K562 (cell line): Measurements from ENCODE around the gene LONP1. TPM values are rescaled to one million over a fixed set of nuclear protein-coding genes. Genes with fewer than 3 reads are reported as not detected.

Source experiments
- ETV6 ChIP-seq, 3 experiments: fragments of 150-350 bp in 1 of 3; sonication (generic) in 1 of 3; formaldehyde crosslinking in 1 of 3; IDR thresholded peaks; 2 replicates each; pipeline versions ENCODE4 v1.6.1 to v1.8.0; 2014 to 2022; ENCODE audit warnings: borderline replicate concordance in 2 of 3, low read depth in 2 of 3, antibody characterized with exemption in 1 of 3, low read length in 1 of 3, mild to moderate bottlenecking in 1 of 3, missing genetic modification reagents in 1 of 3
- HEY1 ChIP-seq: fragments of 250-450 bp; sonication (Bioruptor Pico); IDR thresholded peaks from 2 replicates; pipeline ENCODE4 v1.5.0; 2020; ENCODE audit warnings: mild to moderate bottlenecking, moderate library complexity, borderline replicate concordance
- JUNB ChIP-seq: fragments of 450-650 bp; formaldehyde crosslinking; conservative IDR thresholded peaks from 2 replicates; pipeline ENCODE4 v1.4.0; 2020; ENCODE audit warnings: mild to moderate bottlenecking
- KAT2B ChIP-seq: IDR thresholded peaks from one replicate; pipeline ENCODE4 v1.6.1; 2012; ENCODE audit warnings: low read depth, mild to moderate bottlenecking, control low read depth, inconsistent platforms, low read length, moderate library complexity
- PPARD ChIP-seq: fragments of 250-450 bp; sonication (Bioruptor Pico); IDR thresholded peaks from 2 replicates; pipeline ENCODE4 v1.8.0; 2022; ENCODE audit warnings: inconsistent platforms, mild to moderate bottlenecking, moderate library complexity
- RAD51 ChIP-seq: fragments of 450-650 bp; IDR thresholded peaks from 2 replicates; pipeline ENCODE4 v1.7.1; 2016; ENCODE audit warnings: low read depth, mild to moderate bottlenecking, borderline replicate concordance
- ZNF121 ChIP-seq: sonication (generic); formaldehyde crosslinking; conservative IDR thresholded peaks from 2 replicates; pipeline ENCODE4 v1.8.0; 2022; ENCODE audit warnings: missing genetic modification reagents
- polyA plus RNA-seq, 8 experiments: library from polyadenylated mRNA; depleted of rRNA in 4 of 8; stranded (reverse) in 5 of 8; unstranded in 3 of 8; fragments of >200 nt; fragmentation: Nextera tagmentation in 2 of 8; fragmentation: Illumina TruSeq in 1 of 8; extraction: Ambion mirVana in 2 of 8; extraction: Trizol in 1 of 8; gene quantifications; 2 replicates each; pipeline versions ENCODE4 v1.2.1 to v1.2.3, GENCODE V29; 2011 to 2014; ENCODE audit warnings: inconsistent platforms in 1 of 8, missing spikeins in 1 of 8
- total RNA-seq, 7 experiments: library from RNA; depleted of rRNA in 6 of 7; stranded (reverse); fragments of >200 nt in 6 of 7; fragmentation: Illumina TruSeq in 2 of 7; extraction: Trizol in 2 of 7; gene quantifications; 2 replicates each; pipeline versions ENCODE4 v1.2.1 to v1.2.3, GENCODE V29; 2011 to 2021; ENCODE audit warnings: low replicate concordance in 1 of 7
- TF ChIP-seq, protein P1 (sequence below): conservative IDR thresholded peaks from 2 replicates; pipeline ENCODE4 v1.6.1; 2011; ENCODE audit warnings: low read depth, mild to moderate bottlenecking, low read length; ENCODE audit not compliant: control insufficient read depth
- TF ChIP-seq, protein P2 (sequence below), 3 experiments: fragments of 200-800 bp in 1 of 3; sonication (Bioruptor generic) in 1 of 3; sonication (generic) in 1 of 3; formaldehyde crosslinking in 1 of 3; IDR thresholded peaks; 2 replicates each; pipeline versions ENCODE4 v1.6.1 to v1.8.0; 2016 to 2022; ENCODE audit warnings: mild to moderate bottlenecking in 2 of 3, missing compliant biosample characterization in 2 of 3, missing genetic modification characterization in 2 of 3, missing genetic modification reagents in 1 of 3
- TF ChIP-seq, protein P3 (sequence below), 2 experiments: fragments of 450-650 bp in 1 of 2; sonication (generic) in 1 of 2; formaldehyde crosslinking; conservative IDR thresholded peaks; 2 replicates each; pipeline versions ENCODE4 v1.4.0 to v1.8.1; 2020 to 2022; ENCODE audit warnings: mild to moderate bottlenecking in 1 of 2, missing genetic modification reagents in 1 of 2
- TF ChIP-seq, protein P4 (sequence below): fragments of 200-400 bp; formaldehyde crosslinking; IDR thresholded peaks from 2 replicates; pipeline ENCODE4 v1.6.1; 2017; ENCODE audit warnings: mild to moderate bottlenecking, low read depth, low read length, moderate library complexity
- TF ChIP-seq, protein P5 (sequence below): fragments of 450-650 bp; IDR thresholded peaks from 2 replicates; pipeline ENCODE4 v1.6.1; 2017; ENCODE audit warnings: antibody characterized with exemption, mild to moderate bottlenecking

The LONP1 gene
- total and polyA plus RNA-seq, 9 of the 15 experiments (the other 6 are each of a cell fraction or from before 2014, with no cell fraction given) = 1.1 to 238 (median 84.5) TPM

DNA sequence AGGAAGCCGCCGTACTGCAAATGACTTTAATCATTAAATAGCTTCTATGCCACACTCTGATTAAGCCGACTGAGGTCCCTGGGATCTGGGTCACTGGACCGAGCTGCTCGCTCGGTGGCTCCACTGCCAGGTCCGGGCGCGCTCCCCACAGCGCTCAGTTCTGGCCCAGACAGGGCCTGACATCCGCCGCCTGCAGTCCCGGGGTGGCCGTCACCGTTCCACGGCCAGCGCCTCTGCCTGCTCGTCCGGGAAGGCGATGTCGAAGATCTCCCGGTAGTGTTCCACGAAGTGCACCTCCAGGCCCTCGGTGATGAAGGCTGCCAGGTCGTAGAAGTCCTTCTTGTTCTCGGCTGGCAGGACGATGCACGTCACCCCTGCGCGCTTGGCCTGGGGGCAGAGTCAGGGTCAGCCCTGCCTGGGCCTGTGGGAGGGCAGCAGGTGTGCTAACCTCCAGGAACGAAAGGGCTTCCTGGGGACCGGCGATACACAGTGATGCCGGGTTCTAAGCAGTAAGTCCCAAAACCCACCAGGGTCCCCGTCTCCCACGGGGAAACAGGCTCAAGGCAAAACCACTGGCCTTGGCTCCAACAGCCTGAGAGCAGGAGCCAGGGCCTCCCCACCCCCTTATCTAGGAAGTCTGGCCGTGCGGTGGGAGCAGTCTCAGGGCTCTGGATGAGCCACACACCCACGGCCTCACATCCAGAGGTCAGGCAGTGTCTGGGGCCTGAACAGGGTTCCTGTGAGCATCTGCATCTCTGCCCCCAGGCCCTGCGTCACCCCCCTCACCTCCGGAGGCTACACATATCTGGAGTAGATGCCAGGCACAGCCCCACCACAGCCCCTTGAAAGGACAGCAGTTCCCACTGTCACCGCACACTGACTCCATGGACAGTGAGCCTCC, 27.9 kb downstream of the LONP1 start (continued):
- no peak for TF ChIP-seq RAD51
- TF ChIP-seq ZNF121 (CRISPR knock-in tag) = peak; percentile 79; the same call in 1 of the 2 replicates
- TF ChIP-seq, protein P1, sequence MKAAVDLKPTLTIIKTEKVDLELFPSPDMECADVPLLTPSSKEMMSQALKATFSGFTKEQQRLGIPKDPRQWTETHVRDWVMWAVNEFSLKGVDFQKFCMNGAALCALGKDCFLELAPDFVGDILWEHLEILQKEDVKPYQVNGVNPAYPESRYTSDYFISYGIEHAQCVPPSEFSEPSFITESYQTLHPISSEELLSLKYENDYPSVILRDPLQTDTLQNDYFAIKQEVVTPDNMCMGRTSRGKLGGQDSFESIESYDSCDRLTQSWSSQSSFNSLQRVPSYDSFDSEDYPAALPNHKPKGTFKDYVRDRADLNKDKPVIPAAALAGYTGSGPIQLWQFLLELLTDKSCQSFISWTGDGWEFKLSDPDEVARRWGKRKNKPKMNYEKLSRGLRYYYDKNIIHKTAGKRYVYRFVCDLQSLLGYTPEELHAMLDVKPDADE = no peak; the same call in 1 of the 2 replicates
- no peak for TF ChIP-seq HEY1 (CRISPR knock-in tag)
- TF ChIP-seq, protein P2, sequence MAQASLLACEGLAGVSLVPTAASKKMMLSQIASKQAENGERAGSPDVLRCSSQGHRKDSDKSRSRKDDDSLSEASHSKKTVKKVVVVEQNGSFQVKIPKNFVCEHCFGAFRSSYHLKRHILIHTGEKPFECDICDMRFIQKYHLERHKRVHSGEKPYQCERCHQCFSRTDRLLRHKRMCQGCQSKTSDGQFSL (CRISPR knock-in tag; IDR thresholded peaks at IDR 0.05) = no peak
- TF ChIP-seq, protein P2 (tag; IDR thresholded peaks at IDR 0.05) = no peak
- no peak for TF ChIP-seq KAT2B
- TF ChIP-seq PPARD (CRISPR knock-in tag) = no peak
- TF ChIP-seq, protein P3, sequence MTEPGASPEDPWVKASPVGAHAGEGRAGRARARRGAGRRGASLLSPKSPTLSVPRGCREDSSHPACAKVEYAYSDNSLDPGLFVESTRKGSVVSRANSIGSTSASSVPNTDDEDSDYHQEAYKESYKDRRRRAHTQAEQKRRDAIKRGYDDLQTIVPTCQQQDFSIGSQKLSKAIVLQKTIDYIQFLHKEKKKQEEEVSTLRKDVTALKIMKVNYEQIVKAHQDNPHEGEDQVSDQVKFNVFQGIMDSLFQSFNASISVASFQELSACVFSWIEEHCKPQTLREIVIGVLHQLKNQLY (CRISPR knock-in tag; conservative IDR thresholded peaks at IDR 0.05) = no peak
- TF ChIP-seq, protein P4, sequence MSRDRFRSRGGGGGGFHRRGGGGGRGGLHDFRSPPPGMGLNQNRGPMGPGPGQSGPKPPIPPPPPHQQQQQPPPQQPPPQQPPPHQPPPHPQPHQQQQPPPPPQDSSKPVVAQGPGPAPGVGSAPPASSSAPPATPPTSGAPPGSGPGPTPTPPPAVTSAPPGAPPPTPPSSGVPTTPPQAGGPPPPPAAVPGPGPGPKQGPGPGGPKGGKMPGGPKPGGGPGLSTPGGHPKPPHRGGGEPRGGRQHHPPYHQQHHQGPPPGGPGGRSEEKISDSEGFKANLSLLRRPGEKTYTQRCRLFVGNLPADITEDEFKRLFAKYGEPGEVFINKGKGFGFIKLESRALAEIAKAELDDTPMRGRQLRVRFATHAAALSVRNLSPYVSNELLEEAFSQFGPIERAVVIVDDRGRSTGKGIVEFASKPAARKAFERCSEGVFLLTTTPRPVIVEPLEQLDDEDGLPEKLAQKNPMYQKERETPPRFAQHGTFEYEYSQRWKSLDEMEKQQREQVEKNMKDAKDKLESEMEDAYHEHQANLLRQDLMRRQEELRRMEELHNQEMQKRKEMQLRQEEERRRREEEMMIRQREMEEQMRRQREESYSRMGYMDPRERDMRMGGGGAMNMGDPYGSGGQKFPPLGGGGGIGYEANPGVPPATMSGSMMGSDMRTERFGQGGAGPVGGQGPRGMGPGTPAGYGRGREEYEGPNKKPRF = no peak
- TF ChIP-seq JUNB = no peak
- no peak for TF ChIP-seq ETV6 (IDR thresholded peaks at IDR 0.05; ENCODE audit: borderline replicate concordance in 1 of 2, low read depth in 2 of 2, low read length in 1 of 2)
- TF ChIP-seq ETV6 (CRISPR knock-in tag; IDR thresholded peaks at IDR 0.05; ENCODE audit: borderline replicate concordance) = no peak
- TF ChIP-seq, protein P5, sequence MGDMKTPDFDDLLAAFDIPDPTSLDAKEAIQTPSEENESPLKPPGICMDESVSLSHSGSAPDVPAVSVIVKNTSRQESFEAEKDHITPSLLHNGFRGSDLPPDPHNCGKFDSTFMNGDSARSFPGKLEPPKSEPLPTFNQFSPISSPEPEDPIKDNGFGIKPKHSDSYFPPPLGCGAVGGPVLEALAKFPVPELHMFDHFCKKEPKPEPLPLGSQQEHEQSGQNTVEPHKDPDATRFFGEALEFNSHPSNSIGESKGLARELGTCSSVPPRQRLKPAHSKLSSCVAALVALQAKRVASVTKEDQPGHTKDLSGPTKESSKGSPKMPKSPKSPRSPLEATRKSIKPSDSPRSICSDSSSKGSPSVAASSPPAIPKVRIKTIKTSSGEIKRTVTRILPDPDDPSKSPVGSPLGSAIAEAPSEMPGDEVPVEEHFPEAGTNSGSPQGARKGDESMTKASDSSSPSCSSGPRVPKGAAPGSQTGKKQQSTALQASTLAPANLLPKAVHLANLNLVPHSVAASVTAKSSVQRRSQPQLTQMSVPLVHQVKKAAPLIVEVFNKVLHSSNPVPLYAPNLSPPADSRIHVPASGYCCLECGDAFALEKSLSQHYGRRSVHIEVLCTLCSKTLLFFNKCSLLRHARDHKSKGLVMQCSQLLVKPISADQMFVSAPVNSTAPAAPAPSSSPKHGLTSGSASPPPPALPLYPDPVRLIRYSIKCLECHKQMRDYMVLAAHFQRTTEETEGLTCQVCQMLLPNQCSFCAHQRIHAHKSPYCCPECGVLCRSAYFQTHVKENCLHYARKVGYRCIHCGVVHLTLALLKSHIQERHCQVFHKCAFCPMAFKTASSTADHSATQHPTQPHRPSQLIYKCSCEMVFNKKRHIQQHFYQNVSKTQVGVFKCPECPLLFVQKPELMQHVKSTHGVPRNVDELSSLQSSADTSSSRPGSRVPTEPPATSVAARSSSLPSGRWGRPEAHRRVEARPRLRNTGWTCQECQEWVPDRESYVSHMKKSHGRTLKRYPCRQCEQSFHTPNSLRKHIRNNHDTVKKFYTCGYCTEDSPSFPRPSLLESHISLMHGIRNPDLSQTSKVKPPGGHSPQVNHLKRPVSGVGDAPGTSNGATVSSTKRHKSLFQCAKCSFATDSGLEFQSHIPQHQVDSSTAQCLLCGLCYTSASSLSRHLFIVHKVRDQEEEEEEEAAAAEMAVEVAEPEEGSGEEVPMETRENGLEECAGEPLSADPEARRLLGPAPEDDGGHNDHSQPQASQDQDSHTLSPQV = no peak
